T-cell (primary cell): ENCODE data around the gene GAGE12D. TPM values are rescaled to one million over a fixed set of nuclear protein-coding genes. Genes with fewer than 3 reads are reported as not detected.
"Not testable (repeated sequence)": the region's sequence is repeated elsewhere in the genome, so short reads cannot be mapped to it uniquely, and the experiment has no call there.

ENCODE experiments used
- ATAC-seq, 4 experiments: fragments of 200-7000 bp in 3 of 4; fragments of 150-1000 bp in 1 of 4; cut with Tn5 transposase; replicated peaks in 1 of 4; 1 replicate in 3 of 4; 2 replicates in 1 of 4; pipeline ENCODE4 v1.10.0; 2021; ENCODE audit warnings: moderate library complexity in 3 of 4, mild to moderate bottlenecking in 2 of 4, moderate number of reproducible peaks in 1 of 4
- CTCF ChIA-PET, 2 donors: fragments of 300-600 bp; sonication (Branson Sonifier 250); formaldehyde crosslinking; loops; one replicate each; lab custom pipeline; 2022; ENCODE audit warnings: antibody characterized with exemption in 2 of 2; lab: Charles Lee
- POLR2A ChIA-PET, 2 donors: fragments of 300-600 bp; sonication (Branson Sonifier 250); formaldehyde crosslinking; loops; one replicate each; lab custom pipeline; 2022; ENCODE audit warnings: antibody characterized with exemption in 2 of 2; lab: Charles Lee
- DNase-seq, 35 experiments: peaks; one replicate each; pipeline versions ENCODE4 v3.0.0 to v3.0.0-alpha.2; 2013 to 2023
- H3K27ac ChIP-seq: one replicate; pipeline ENCODE4 v1.5.1; 2013; ENCODE audit warnings: low read length
- H3K27me3 ChIP-seq, 2 experiments: replicated peaks in 1 of 2; 1 replicate in 1 of 2; 2 replicates in 1 of 2; pipeline versions ENCODE4 v1.6.1 to v1.7.0; 2013; ENCODE audit warnings: low read length in 1 of 2, mixed read lengths in 1 of 2; ENCODE audit not compliant: control insufficient read depth in 2 of 2, insufficient read depth in 2 of 2; ENCODE audit errors: extremely low read depth in 1 of 2
- H3K36me3 ChIP-seq, 2 donors: 1 replicate in 1 of 2; 2 replicates in 1 of 2; pipeline versions ENCODE4 v1.6.1 to v1.7.0; 2013; ENCODE audit warnings: low read length in 1 of 2; ENCODE audit not compliant: control insufficient read depth in 2 of 2, insufficient read depth in 1 of 2; ENCODE audit errors: extremely low read depth in 1 of 2
- H3K4me1 ChIP-seq, 2 experiments: 1 replicate in 1 of 2; 2 replicates in 1 of 2; pipeline versions ENCODE4 v1.6.1 to v1.7.0; 2013; ENCODE audit warnings: low read length in 2 of 2, mixed read lengths in 1 of 2; ENCODE audit not compliant: insufficient read depth in 2 of 2, control insufficient read depth in 1 of 2; ENCODE audit errors: extremely low read depth in 1 of 2
- H3K4me3 ChIP-seq, 2 donors: 1 replicate in 1 of 2; 2 replicates in 1 of 2; pipeline versions ENCODE4 v1.5.1 to v1.7.0; 2013; ENCODE audit warnings: mild to moderate bottlenecking in 2 of 2, low read length in 1 of 2, moderate library complexity in 1 of 2; ENCODE audit not compliant: control insufficient read depth in 1 of 2; ENCODE audit errors: extremely low read depth in 1 of 2
- H3K9me3 ChIP-seq: 2 replicates; pipeline ENCODE4 v1.7.0; 2013
- H3K27ac Mint-ChIP-seq, 2 donors: one replicate each; pipeline ENCODE4 v1.8.0; 2020 to 2021; ENCODE audit warnings: mild to moderate bottlenecking in 2 of 2, mixed read lengths in 2 of 2
- H3K27me3 Mint-ChIP-seq, 2 donors: one replicate each; pipeline ENCODE4 v1.8.0; 2021 to 2022; ENCODE audit warnings: mixed read lengths in 2 of 2
- H3K36me3 Mint-ChIP-seq: one replicate; pipeline ENCODE4 v1.8.0; 2021; ENCODE audit warnings: mixed read lengths
- H3K4me1 Mint-ChIP-seq, 3 donors: one replicate each; pipeline ENCODE4 v1.8.0; 2020 to 2022; ENCODE audit warnings: mixed read lengths in 3 of 3, mild to moderate bottlenecking in 1 of 3
- H3K4me3 Mint-ChIP-seq, 3 donors: one replicate each; pipeline ENCODE4 v1.8.0; 2020 to 2022; ENCODE audit warnings: mild to moderate bottlenecking in 3 of 3, mixed read lengths in 3 of 3, moderate library complexity in 3 of 3
- H3K9me3 Mint-ChIP-seq, 3 donors: one replicate each; pipeline ENCODE4 v1.8.0; 2020 to 2022; ENCODE audit warnings: mixed read lengths in 3 of 3
- WGBS: methylation state at CpG from one replicate; pipeline ENCODE4 v1.1.5; 2013; ENCODE audit warnings: missing lambda C conversion rate; ENCODE audit not compliant: insufficient coverage; 5-methylcytosine and 5-hydroxymethylcytosine counted together
- total RNA-seq, 35 experiments: library from RNA in 6 of 35; stranded (reverse) in 6 of 35; fragments of 120-200 nt in 1 of 35; gene quantifications; one replicate each; pipeline versions ENCODE4 v1.2.1 to v1.2.4 and lab custom pipeline; 2013 to 2026

Gene GAGE12D
- not detected for total RNA-seq
- total RNA-seq (2013) = not detected
- total RNA-seq (lab: John Stamatoyannopoulos, UW) = 0 reads per million in 29 experiments

- H3K4me1 Mint-ChIP-seq, H3K36me3 ChIP-seq, H3K4me1 ChIP-seq, DNase-seq, H3K9me3 ChIP-seq, H3K27me3 ChIP-seq, H3K36me3 Mint-ChIP-seq, H3K27ac ChIP-seq, CTCF ChIA-PET, H3K4me3 Mint-ChIP-seq, H3K27me3 Mint-ChIP-seq, H3K27ac Mint-ChIP-seq, ATAC-seq, POLR2A ChIA-PET, H3K4me3 ChIP-seq, H3K9me3 Mint-ChIP-seq: not testable (repeated sequence)
- WGBS = no CpG with 5 or more reads among the region's 16 CpGs
Measured at GRCh38 chrX:49541433-49541832, at the start of gene GAGE12D. GAGE12D (plus strand) TSS chrX:49541733; CDS start chrX:49542888, 1,155 bp downstream.

GRCh38 chrX:49531877-49532276 is 9.7 kb upstream of the GAGE12D start, which contains the start of gene GAGE12C:
GAGE12C (plus strand) TSS chrX:49532177; CDS start chrX:49533332, 1,155 bp downstream.
- H3K36me3 ChIP-seq, H3K36me3 Mint-ChIP-seq, H3K27me3 Mint-ChIP-seq, H3K27ac Mint-ChIP-seq, H3K4me1 Mint-ChIP-seq, H3K27me3 ChIP-seq, POLR2A ChIA-PET, CTCF ChIA-PET, H3K4me3 ChIP-seq, H3K4me3 Mint-ChIP-seq, H3K4me1 ChIP-seq, H3K9me3 Mint-ChIP-seq, DNase-seq, ATAC-seq, H3K27ac ChIP-seq, H3K9me3 ChIP-seq: not testable (repeated sequence)
- no CpG with 5 or more reads among the region's 16 CpGs for WGBS

DNA sequence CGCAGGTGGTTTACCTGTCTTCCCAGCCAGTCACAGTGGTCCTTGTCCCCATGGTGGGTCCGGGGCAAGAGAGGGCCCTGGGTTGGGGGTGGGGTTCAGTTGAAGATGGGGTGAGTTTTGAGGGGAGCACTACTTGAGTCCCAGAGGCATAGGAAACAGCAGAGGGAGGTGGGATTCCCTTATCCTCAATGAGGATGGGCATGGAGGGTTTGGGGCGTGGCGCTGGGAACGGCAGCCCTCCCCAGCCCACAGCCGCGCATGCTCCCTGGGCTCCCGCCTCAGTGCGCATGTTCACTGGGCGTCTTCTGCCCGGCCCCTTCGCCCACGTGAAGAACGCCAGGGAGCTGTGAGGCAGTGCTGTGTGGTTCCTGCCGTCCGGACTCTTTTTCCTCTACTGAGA is 9.5 kb downstream of the GAGE12D start, which contains the start of gene GAGE12E:
TSS of gene GAGE12E (plus strand) at position 301 of the 400 bp plus-strand sequence. CDS start 1,155 bp downstream, outside the sequence.
- H3K27ac Mint-ChIP-seq, DNase-seq, H3K36me3 Mint-ChIP-seq, H3K9me3 ChIP-seq, H3K36me3 ChIP-seq, H3K4me1 ChIP-seq, H3K4me3 ChIP-seq, H3K27me3 ChIP-seq, ATAC-seq, POLR2A ChIA-PET, H3K9me3 Mint-ChIP-seq, H3K27me3 Mint-ChIP-seq, H3K4me3 Mint-ChIP-seq, H3K27ac ChIP-seq, CTCF ChIA-PET, H3K4me1 Mint-ChIP-seq: not testable (repeated sequence)
- no CpG with 5 or more reads among the region's 16 CpGs for WGBS

- H3K27ac Mint-ChIP-seq, H3K27me3 ChIP-seq, POLR2A ChIA-PET, H3K9me3 Mint-ChIP-seq, ATAC-seq, H3K27me3 Mint-ChIP-seq, H3K9me3 ChIP-seq, CTCF ChIA-PET, H3K36me3 Mint-ChIP-seq, H3K4me1 Mint-ChIP-seq, H3K4me3 Mint-ChIP-seq, H3K36me3 ChIP-seq, H3K4me3 ChIP-seq, H3K27ac ChIP-seq, DNase-seq, H3K4me1 ChIP-seq: not testable (repeated sequence)
- WGBS = no CpG with 5 or more reads among the region's 16 CpGs
Measured at GRCh38 chrX:49560542-49560941, 19.0 kb downstream of the GAGE12D start, which contains the start of gene GAGE12F. GAGE12F (plus strand) TSS chrX:49560842; CDS start chrX:49561997, 1,155 bp downstream.

DNA sequence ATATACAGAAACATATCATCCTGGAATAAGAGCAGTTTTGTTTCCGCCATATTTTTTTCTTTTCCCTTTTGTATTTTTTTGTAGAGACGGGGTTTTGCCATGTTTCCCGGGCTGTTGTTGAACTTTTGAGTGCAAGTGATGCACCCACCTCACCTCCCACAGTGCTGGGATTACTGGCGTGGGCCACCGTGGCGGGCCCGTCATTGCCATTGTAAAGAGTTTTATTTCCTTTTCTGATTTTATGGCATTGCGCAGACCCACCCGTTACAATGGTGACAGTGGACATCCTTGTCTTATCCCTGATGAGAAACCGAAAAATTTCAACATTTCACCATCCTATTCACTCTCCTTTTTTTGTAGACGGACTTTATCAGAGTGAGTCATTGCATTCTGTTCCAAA is 27.2 kb downstream of the GAGE12D start:
- H3K4me1 Mint-ChIP-seq, H3K27ac ChIP-seq, CTCF ChIA-PET: not testable (repeated sequence)

DNA sequence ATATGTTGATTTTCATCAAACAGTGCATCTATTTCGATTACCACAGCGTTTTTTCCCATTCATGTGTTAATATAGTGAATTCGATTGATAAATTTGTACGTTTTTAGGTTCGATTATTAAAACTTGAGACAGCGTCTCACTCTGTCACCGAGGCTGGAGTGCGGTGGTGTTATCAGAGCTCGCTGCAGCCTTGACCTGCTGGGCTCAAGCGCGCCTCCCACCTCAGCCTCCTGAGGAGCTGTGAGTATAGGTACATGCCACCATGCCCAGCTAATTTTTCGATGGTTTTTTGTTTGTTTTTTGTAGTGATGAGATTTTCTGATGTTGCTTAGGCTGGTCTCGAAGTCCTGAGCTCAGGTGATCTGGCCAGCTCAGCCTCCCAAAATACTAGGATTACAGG is 27.6 kb downstream of the GAGE12D start:
- DNase-seq, H3K27ac Mint-ChIP-seq, H3K4me3 ChIP-seq, POLR2A ChIA-PET, H3K4me1 ChIP-seq, H3K9me3 Mint-ChIP-seq, CTCF ChIA-PET, H3K9me3 ChIP-seq, H3K36me3 Mint-ChIP-seq, ATAC-seq, H3K36me3 ChIP-seq, H3K27ac ChIP-seq, H3K4me1 Mint-ChIP-seq, H3K4me3 Mint-ChIP-seq, H3K27me3 Mint-ChIP-seq, H3K27me3 ChIP-seq: not testable (repeated sequence)
- no CpG with 5 or more reads among the region's 13 CpGs for WGBS

More for the DNA sequence above, 27.2 kb downstream of the GAGE12D start:
- ATAC-seq, H3K36me3 Mint-ChIP-seq, H3K27me3 Mint-ChIP-seq, H3K36me3 ChIP-seq, H3K27me3 ChIP-seq, DNase-seq, H3K4me1 ChIP-seq, H3K9me3 ChIP-seq, POLR2A ChIA-PET, H3K27ac Mint-ChIP-seq, H3K4me3 ChIP-seq, H3K4me3 Mint-ChIP-seq, H3K9me3 Mint-ChIP-seq: not testable (repeated sequence)
- no CpG with 5 or more reads among the region's 11 CpGs for WGBS

DNA sequence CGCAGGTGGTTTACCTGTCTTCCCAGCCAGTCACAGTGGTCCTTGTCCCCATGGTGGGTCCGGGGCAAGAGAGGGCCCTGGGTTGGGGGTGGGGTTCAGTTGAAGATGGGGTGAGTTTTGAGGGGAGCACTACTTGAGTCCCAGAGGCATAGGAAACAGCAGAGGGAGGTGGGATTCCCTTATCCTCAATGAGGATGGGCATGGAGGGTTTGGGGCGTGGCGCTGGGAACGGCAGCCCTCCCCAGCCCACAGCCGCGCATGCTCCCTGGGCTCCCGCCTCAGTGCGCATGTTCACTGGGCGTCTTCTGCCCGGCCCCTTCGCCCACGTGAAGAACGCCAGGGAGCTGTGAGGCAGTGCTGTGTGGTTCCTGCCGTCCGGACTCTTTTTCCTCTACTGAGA is 28.6 kb downstream of the GAGE12D start, which contains the start of gene GAGE12G:
TSS of gene GAGE12G (plus strand) at position 301 of the 400 bp plus-strand sequence. CDS start 1,155 bp downstream, outside the sequence.
- H3K4me1 Mint-ChIP-seq, H3K4me3 ChIP-seq, H3K36me3 ChIP-seq, H3K27me3 ChIP-seq, H3K27ac ChIP-seq, H3K27ac Mint-ChIP-seq, H3K4me1 ChIP-seq, H3K36me3 Mint-ChIP-seq, H3K9me3 ChIP-seq, CTCF ChIA-PET, H3K27me3 Mint-ChIP-seq, ATAC-seq, POLR2A ChIA-PET, H3K9me3 Mint-ChIP-seq, H3K4me3 Mint-ChIP-seq, DNase-seq: not testable (repeated sequence)
- WGBS = no CpG with 5 or more reads among the region's 16 CpGs
